ENCODE measurements around the gene NOX1.
A peak's percentile ranks its signal among the peaks of the same experiment; 100 is the strongest.

NOX1 gene

DNA sequence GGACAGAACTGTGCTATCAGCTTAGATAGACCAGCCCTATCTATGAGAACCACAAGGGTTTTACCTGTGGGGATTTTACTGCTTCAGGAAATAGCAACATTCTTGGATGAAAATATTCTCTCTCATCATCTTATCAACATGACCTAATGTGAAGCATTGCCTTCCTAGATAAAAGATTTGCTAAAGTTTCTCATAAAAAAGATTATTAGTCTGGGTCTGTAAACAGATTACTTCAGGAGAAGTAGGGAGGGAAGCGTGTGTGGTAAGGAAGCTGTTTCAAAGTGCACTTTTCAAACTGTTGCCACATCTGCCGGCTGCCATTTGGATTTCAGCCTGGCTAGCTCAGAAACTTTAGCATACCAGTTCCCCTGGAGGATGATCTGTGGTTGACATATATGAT is at the start of gene NOX1:
Gene NOX1, minus strand, starts transcription at position 35 of the 400 bp plus-strand sequence. CDS start 220 bp downstream, outside the sequence.
- ATAC-seq (no peak), DNase-seq (no peak)

DNA sequence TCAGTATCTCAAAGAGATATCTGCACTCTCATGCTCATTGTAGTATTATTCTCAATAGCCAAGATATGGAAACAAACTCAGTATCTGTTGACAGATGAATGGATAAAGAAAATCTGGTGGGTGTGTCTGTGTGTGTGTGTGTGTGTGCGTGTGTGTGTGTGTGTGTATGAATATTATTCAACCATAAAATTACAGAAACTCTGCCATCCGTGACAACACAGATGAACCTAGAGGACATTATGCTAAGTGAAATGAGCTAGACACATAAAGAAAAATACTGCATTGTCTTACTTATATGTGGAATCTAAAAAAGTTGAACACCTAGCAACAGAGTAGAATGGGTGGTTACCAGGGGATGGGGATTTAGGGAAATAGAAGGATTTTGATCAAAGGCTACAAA is 41.4 kb upstream of the NOX1 start:
- no peak for DNase-seq
- no peak for ATAC-seq

DNA sequence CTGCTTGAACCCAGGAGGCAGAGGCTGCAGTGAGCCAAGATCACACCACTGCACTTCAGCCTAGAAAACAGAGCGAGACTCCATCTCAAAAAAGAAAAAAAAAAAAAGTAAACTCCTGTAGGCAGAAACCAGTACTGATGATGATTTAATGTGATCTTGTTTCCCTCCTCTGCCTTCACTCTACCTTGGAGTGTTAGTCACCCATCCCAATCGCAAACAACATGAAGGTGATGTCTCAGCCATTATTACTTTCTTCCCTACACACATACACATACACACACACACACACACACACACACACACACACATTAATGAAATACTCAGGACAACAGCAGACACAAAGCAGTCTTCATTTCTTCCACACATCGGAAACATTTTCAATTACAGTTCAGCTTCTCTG is 39.0 kb upstream of the NOX1 start:
- DNase-seq (no peak), ATAC-seq (no peak)

DNA sequence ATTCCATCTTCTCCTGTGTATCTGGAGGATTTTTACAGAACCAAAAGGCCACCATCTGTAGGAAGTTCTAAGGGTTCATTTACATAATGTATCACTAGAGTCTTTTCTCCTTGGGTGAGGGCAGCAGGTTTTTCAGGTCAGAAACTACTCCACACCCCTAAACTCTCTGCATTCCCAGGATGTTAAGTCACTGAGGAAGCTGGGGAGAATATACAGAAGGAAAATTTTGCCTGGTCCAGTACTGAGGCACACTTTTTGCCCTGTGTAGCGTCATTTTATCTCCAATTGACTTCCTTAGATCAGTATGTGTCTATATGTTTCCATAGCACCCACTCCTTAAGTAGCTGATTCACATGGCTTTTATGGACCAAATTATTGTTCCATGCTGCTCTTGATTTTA is 37.6 kb upstream of the NOX1 start:
- DNase-seq (no peak), ATAC-seq (no peak)

DNA sequence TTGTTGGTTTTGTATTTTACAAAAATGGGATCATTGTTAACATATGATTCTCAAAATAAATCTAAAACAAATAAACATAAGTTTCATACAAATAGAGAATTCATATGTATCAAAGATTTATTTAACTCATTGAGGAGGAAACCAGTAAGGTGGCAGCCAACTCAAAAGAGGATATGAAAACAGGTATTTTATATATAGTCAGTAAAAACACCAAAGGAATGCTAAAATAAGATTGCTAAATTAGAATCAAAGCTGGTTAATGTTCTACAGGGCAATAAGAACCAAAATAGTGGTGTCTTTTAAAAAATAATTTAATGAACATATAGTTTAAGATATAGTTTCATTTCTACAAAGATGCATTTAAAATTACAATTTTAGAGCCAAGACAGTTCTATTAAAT is 31.5 kb upstream of the NOX1 start:
- no peak for DNase-seq
- ATAC-seq: no peak

DNA sequence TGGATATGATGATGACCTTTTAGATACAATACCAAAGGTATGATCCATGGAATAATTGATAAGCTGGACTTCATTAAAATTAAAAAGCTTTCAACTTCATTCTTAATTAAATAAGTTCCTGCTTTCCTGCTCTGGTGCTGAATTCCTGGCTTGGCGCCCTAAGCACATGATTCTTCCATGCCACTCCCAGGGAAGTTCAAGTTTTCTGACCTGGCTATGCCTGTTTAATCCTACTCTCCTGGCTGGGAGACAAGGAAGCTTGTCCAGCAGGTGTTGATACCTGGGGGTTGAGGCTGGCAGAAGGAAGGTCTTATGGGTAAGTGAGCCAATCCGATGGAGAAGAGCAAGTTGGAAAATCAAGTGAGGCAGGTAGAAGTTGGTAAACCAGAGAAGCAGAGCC is 30.3 kb upstream of the NOX1 start:
- no peak for DNase-seq
- no peak for ATAC-seq

DNA sequence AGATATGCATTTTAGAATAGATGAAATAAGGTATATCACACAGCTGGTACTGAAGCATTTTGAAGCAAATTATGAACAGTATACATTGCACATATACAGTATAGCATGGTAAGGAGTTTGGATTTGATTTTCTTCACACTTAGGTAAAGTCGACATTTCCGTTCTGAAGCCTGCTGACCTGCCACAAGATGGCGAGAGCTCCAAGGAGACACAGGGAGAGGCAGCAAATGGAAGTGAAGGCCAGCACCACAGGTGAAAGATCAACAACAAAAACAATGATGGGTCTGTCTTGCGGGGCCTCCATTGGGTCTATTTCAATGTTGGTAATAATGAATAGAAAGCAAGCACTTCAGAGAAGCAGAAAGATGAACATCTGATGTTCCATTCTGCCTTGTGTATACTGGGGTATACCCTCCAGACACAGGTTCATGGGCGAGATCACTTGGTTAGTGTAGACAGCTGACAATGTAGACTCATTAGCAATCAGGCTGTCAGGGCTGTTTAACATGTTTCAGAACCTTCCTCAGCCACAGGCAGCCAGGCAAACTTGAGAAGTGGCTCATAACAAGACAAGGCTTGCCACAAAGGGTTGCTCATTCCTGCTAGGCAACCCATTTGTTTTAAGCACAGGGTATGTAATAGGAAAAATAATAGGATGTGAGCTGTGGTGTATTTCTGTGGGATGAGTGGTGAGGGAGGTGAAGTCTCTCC is 21.4 kb upstream of the NOX1 start:
- ATAC-seq: no peak
- peak; percentile 14 for DNase-seq

DNA sequence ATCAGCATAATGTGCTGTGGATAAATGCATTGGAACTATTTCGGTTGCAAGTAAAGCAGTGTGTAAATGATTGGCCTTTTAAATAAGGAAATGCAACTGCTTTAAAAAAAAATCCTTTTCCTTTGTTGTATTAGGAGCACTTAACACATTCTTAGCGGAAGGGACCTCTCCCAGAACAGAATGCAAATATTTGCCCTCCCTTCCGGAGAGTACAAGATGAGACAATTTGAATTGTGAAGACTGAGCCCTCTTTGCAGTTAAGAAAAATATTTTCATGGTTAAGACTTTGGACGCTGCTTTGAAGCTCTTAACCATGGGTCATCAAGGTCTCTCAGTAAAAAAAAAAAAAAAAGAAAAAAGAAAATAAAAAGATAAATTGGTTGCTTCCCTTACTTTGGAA is 9.5 kb upstream of the NOX1 start:
- ATAC-seq: no peak
- no peak for DNase-seq

DNA sequence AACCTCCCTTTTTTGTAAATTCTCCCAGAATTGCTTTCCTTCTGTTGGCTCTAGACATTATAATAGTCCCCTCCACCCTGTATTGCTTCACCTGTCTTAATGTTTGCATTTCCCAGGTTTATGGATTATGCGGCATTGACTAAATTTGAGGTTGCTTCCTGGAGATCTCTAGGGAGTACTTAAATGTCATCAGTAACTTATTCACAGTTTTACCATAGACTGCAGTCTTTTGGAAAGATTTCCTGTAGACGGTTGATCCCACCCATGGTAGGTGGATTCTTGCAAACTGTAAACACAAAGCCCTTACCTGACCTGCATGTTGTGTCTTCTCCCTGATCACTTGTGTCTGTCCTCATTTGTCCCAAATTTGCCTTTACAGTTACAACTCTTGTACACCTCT is 6.2 kb upstream of the NOX1 start:
- no peak for DNase-seq

DNA sequence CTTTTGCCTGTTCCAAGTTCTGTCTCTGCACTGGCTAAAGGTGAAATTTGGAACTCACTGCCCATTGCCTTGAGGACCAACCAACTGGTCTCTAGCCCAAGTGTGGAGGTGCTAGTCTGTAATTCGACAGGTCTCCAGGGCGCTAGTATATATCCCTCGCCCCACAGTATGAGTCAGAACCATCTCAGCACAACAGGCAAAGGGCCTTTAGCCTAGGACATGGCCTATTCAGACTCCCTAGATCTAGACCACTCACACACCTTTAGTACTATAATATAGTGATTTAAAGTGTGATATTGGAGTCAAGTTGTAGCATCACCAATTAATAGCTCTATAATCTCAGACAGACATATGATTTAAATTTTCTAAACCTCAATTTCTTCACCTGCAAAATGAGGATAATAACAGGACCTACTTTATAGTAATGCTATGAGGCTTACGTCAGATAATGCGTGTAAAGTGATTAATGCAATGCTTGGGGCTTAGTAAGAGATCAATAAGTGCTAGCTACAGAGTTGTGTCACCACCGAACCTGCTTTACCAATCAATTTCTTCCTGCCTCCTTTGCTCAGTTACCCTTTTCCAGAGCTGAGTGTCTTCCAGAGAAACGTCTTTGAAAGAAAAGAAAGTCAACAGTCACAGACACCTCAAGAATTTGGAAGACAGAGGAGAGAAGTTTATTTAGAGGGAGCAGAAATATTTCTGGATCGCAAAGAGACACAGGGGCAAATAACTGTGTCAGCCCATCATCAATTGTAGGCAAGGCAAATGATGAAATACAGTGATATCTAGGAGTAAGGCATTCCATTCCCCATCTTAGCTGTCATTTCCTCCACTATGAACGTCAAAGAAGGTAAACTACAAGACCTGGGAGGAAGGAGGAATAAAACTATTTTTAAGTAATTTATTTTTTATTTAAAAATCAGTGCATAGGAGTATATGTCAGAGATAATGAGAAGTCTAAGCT is 2.3 kb downstream of the NOX1 start:
- no peak for DNase-seq
- no peak for ATAC-seq

More for the DNA sequence above, 6.2 kb upstream of the NOX1 start:
- ATAC-seq: no peak

DNA sequence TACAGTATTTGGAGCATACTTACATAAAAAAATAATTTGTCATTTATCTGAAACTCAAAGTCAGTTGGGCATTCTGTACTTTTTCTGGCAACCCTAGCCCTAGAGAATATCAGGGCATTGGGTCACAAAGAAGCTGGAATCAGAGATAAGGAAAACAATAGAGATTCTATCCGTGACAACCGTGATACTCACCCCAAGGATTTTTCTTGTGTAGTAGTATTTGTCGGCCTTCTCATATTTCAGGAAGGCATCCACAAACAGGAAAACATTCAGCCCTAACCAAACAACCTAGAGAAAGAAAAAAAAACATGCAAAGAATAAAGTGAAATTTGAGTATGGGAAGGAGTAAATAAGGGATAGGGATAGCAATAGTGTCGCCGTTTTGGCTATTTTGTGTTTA is 3.6 kb downstream of the NOX1 start:
- DNase-seq: no peak
- no peak for ATAC-seq

DNA sequence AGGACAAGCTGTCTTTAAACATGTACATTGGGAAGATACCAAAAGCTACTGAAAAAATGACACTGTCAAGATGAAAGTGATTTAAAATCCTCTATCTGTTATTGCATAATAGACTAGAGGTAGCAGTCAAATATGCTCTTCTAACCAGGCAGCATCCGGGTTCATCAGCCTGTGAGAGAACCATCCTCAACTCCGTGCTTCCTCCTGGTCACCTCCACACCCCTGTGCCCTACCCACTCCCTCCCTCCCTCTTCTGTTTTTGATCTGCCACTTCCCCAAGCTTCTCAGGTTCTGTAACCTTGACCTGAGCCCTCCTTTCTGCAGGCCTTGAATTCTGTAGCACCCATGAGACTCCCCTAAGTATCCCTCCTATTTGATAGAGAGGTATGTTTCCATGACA is 5.9 kb downstream of the NOX1 start:
- ATAC-seq: no peak
- DNase-seq: no peak

DNA sequence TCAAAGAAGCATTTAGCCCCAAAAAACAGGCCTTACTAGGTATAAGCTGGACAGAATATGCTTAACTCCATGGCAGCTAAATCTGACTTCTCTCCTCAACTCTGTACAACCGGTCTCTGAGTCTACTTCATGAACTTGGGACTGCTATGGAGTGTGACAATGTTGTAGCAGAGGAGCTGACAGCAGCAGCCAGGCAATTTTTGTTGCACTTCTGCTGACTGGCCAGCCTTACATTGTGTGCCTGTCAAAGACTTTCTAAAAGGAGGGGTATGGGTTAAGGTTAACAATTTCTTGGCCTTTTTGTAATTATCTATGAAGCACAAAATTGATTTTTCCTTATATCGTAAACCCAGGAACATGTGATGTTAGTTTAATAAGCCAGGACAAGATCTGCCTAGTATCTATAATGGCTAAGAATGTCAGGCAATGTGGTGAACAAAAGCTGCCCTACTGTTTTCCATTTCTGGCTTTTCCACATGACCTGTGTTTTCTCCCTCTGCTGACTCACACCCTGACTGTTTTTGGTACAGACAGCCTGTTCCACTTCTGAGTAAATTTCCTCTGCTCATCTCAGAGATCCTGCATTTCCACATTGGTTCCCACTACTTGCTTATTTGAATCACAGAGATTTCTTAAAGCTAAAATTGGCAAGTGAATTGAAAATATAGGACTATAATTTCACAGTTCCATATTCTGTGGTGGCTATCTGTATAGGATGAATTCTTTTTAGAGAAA is 9.3 kb downstream of the NOX1 start:
- no peak for ATAC-seq
- DNase-seq: no peak

DNA sequence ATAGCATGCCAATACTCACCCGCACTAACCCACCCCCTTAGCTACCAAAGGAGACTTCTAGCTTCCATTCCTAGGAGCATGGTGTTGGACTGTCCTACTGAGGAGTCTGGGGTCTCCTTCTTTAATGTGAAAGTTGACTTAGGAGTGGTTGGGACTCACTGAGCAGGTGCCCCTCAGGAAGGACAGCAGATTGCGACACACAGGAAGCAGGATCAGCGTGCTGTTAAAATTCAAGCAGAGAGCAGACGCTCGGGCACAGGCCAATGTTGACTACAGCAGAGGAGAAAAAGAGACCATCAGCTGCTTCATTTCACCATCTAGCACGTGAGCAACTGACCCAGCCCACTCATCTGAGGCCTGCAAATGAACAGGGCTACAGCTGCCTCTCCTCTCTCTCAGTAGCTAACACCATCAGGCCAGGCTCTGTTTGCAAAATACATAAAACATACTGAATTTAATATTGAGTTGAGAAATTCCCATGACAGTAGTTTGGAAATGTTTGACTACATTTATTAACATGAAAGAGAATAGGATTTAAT is 10.8 kb downstream of the NOX1 start:
- ATAC-seq (no peak), DNase-seq (no peak)

DNA sequence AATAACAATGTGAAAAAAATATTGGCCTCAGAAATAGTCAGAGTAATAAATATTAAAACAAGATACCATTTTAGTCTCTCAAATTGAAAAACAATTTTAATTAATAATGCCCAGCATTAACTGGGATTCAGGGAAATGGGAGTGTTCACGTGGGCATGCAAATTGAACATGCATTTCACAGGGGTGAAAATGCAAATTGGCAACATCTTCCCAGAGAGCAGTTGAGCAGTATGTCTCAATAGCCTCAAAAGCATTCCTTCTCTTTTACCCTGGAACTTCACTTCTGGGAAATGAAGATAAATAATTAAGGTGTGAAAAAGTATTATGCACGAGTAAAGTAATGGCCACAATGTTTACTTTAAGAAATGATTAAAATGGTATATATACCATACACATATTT is 21.3 kb downstream of the NOX1 start:
- DNase-seq (no peak), ATAC-seq (no peak)

DNA sequence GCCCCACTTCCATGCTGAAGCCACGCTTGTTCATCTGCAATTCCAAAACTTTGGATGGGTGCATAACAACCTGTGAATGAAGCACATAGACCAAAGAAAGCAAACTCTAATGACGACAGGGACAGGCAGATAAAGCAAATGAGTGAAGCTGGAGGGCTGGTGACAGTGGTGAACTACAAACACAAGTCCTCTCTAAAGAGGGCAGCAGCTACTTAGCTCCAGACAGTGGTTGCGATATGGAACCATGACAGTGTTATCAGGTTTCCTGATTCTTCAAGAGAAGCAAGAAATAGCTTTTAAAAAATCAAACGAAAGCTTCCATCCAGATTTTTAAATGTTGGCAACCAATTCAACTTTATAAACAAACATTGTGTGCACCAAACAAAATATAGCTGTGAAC is 23.8 kb downstream of the NOX1 start:
- DNase-seq (no peak), ATAC-seq (no peak)

DNA sequence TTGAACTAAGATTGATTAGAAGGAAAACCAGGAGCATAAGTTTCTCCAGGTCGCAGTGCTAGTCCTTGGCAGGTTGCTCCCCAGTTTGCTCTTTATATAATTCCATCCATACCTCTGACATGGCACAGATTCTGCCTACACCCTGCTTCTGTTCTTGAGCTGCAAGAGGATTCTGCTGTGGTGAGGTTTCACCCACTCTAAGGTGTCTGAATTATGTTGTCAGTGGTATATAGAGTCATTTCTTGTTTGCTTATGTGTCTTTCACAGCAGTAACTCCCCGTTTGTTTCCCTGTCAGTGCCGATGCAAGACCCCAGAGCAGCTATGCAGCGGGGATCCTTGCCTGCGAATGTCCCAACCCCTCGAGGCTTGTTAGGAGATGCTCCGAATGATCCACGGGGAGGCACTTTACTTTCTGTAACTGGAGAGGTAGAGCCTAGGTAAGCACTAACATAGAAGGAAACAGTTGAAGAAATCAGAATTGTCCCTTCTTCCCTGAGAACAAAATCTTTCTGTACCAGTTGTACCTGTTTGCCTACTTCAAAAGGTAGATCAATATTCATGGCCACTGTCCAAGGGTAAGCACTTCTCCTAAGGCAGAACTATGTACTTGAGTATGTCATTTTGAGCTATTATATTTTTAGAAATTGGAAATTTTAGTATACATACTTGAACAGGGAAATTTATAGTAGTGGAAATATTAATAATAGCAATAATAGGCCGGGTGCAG is 42.8 kb downstream of the NOX1 start:
- ATAC-seq: peak; percentile 29
- DNase-seq: no peak

DNA sequence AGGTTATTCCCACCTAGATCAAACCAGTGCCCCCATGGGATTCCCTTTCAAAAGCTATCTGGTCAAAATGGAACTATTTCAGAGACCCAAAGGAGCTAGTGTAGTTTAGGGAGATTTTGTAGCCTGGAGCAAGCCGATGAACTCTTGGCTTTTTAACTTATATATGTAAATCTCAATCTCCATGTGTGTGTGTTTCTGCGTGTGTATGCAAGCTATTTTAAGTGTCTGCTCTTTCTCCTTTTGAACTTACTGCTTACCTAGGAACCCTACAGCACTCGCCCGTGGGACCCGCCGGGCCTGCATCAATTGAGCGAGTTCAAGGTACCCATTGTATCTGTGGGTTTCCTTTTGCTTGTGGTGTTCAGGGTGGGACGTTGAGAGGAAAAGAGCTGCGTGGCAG is 43.6 kb downstream of the NOX1 start:
- no peak for DNase-seq
- no peak for ATAC-seq

DNA sequence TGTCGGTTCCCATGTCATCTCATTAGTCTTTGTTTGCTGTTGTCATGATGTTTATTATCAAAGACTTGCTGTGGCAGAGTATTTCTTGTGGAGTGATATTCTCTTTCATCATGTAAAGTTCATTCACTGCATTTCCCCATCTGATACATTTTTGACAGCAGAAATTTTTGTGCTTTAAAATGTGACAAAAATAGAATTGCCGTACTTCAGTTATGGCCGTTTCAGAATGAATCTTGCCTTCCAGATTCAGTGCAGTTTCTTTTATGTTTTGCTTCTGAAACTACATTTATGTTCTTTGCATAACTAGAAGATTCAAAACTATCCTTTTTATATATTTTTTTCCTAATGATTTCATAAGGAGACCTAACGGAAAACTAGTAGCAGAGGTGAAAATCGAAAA is 44.0 kb downstream of the NOX1 start:
- ATAC-seq (no peak), DNase-seq (no peak)

DNA sequence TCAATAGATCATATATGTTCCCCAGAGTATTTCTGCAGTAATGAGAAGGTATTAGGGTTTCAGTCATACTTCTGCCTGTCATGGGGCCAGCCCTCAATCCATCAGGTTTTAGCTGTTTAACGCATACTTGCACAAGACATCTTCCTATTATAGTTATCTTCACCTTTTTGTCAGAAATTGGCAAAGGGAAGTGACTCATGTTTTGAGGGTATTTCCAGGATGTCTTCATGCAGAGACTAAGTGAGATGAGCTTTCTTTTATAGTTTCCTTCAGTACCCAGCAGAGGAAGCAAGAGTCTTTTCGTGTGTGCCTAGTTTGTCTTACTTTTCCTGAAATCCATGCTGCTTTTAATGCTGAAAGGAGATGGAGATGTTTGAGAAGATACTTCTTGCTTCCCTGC is 44.4 kb downstream of the NOX1 start:
- DNase-seq: no peak
- ATAC-seq: peak; percentile 85

DNA sequence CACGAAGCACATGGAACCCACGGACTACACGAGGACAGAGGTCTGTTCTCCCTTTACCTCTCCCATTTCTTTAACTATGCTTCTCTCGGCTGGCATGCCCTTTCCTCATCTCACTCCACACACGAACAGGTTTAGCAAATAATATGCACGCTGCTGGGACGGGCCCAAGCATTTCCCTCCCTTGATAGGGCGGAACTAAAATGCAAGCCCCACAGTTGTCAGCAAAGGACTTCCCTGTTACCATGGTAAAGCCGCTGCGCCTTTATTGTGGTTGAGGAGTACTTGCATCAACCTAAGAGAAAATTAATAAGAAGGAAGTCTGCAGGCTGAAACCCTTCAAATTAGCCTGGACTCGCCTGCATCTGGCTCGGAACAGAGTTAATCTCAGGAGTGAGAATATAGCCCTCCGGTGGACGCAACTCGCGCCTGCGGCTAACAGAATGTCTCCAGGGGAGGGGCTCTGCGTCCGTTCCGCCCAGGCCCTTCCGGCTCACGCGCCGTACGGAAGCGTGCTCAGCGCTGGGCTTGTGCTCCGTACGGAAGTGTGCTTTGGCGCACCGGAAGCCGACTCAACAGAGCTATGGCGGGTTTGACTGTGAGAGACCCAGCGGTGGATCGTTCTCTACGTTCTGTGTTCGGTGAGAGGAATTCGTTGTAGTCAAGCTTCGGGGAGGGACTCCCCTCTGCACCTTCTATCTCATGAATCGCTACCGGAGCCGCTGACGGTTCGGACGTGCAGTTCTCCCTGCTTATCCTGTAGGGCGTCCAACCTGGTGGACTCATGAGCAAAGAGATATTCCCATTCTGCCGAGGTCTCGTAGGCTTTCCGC is 54.1 kb downstream of the NOX1 start, which contains the start of gene CSTF2:
Gene CSTF2, plus strand, starts transcription at position 555 of the 830 bp plus-strand sequence. Its CDS starts 26 bp downstream, at position 581.
- DNase-seq: peak; percentile 77
- peak; percentile 99 for ATAC-seq

Data from stimulated activated naive CD8-positive, alpha-beta T cell treated with anti-CD3 and anti-CD28 coated beads, Interleukin-15, Interleukin-2, amounts not matched to agents 100 U/mL and 50 U/mL, for 24 hours (primary cell).